Transverse colon (tissue), 4 donors: ENCODE measurements around the gene BAIAP2. TPM values are rescaled to one million over a fixed set of nuclear protein-coding genes. Genes with fewer than 3 reads are reported as not detected.

Source experiments
- DNase-seq: peaks from one replicate; pipeline ENCODE4 v3.0.0-alpha.2; 2019
- H3K27ac ChIP-seq, 4 donors: fragments of 200-600 bp; sonication (generic); 2 replicates each; pipeline ENCODE4 v1.5.1; 2016 to 2018; ENCODE audit warnings: inconsistent platforms in 4 of 4
- H3K27me3 ChIP-seq: fragments of 200-600 bp; sonication (generic); 2 replicates; pipeline ENCODE4 v1.5.1; 2017; ENCODE audit warnings: inconsistent platforms
- H3K36me3 ChIP-seq, 4 donors: fragments of 200-600 bp; sonication (generic); 2 replicates each; pipeline ENCODE4 v1.5.1; 2017 to 2019; ENCODE audit warnings: inconsistent platforms in 4 of 4
- H3K4me1 ChIP-seq, 4 donors: fragments of 200-600 bp; sonication (generic); 2 replicates each; pipeline ENCODE4 v1.5.1; 2017 to 2020; ENCODE audit warnings: inconsistent platforms in 4 of 4
- H3K4me3 ChIP-seq, 4 donors: fragments of 200-600 bp; sonication (generic); 1 replicate in 1 of 4; 2 replicates in 3 of 4; pipeline versions ENCODE4 v1.5.1 to v1.6.1; 2017 to 2019; ENCODE audit warnings: inconsistent platforms in 4 of 4
- H3K9me3 ChIP-seq, 2 donors: fragments of 200-600 bp; sonication (generic); 2 replicates each; pipeline ENCODE4 v1.5.1; 2017 to 2019; ENCODE audit warnings: inconsistent platforms in 2 of 2
- EP300 ChIP-seq: sonication (generic); formaldehyde crosslinking; IDR thresholded peaks from one replicate; pipeline ENCODE4 v1.6.1; 2017; ENCODE audit warnings: antibody characterized with exemption, low read depth
- POLR2A ChIP-seq: fragments of 450-650 bp; IDR thresholded peaks from one replicate; pipeline ENCODE4 v1.6.1; 2016; ENCODE audit warnings: antibody characterized with exemption, mild to moderate bottlenecking, moderate library complexity
- POLR2AphosphoS5 ChIP-seq, 3 donors: sonication (generic); formaldehyde crosslinking; IDR thresholded peaks; one replicate each; pipeline ENCODE4 v1.6.1; 2016; ENCODE audit warnings: antibody characterized with exemption in 3 of 3
- WGBS, 2 donors: methylation state at CpG; one replicate each; pipeline ENCODE4 v1.1.5; 2018; ENCODE audit warnings: low coverage in 1 of 2; 5-methylcytosine and 5-hydroxymethylcytosine counted together
- in situ Hi-C, 4 donors: fragments of 200-750 bp; cut with MboI; loops; one replicate each; pipeline versions ENCODE4 v1.15.0 to v1.15.1; 2017; ENCODE audit warnings: low sequenced_read_pairs in 3 of 4, low pct_ligation_motif_present in 1 of 4, low pct_unique_long_range_greater_than_20kb in 1 of 4
- intact Hi-C: fragments of 100-400 bp; cut with DNase I; formaldehyde crosslinking; loops from one replicate; pipeline ENCODE4 v1.15.1; 2023; ENCODE audit warnings: low total_unique reads
- total RNA-seq, 4 donors: library from RNA; depleted of rRNA; stranded (reverse); fragments of >200 nt; gene quantifications; one replicate each; pipeline ENCODE4 v1.1.0, GENCODE V29; 2016
- TF ChIP-seq, protein P1 (sequence below), 5 experiments: fragments of 200-600 bp in 3 of 5; fragments of 450-650 bp in 2 of 5; sonication (generic) in 3 of 5; IDR thresholded peaks; 1 replicate in 2 of 5; 2 replicates in 3 of 5; pipeline ENCODE4 v1.5.1; 2016 to 2017; ENCODE audit warnings: antibody characterized with exemption in 5 of 5, inconsistent platforms in 3 of 5, mild to moderate bottlenecking in 2 of 5, moderate library complexity in 1 of 5

Gene BAIAP2
- total RNA-seq, 4 donors from 2014 or later: 11.7 to 62.1 (median 39.6) TPM

DNA sequence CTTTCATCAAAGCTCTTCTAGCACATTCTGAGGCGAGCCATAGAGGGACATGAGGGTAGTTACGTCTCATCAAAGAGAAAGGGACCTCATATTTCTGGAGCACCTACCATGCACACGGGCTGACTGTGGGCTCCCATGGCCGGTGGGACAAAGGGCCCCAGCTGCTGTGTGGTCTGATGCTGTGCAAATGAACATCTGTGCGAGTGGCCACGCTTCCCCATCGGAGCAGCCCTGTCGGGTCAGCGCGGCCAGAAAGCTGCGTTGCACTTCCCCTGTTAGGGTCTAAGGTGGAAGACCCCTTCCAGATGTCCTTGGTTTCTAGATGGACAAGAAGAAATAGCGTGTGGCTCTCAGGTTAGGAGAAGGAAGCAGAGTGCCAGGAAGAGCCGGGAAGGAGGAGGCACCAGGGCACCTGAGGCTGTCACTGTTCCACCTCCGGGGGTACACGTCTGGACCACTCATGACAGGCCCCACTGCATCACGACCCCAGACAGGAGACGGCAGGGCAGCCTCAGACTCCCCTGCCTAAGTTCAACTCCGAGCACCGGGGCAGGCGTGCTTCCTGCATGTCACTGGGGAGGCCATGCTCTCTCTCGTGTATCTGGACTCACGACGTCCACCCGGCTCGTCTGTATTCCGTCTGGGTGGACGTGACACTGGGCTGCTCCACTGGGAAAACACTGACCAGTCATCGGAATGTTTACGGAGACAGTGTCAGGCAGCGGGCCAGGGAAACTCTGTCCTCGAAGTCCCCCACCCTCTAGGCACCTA lies 8.5 kb upstream of the BAIAP2 start:
- H3K36me3 ChIP-seq: no peaks in the 10 kb centered on the region
- 74 to 92% methylated on average over 2 to 31 of the region's 31 CpGs for WGBS, 2 donors
- TF ChIP-seq POLR2AphosphoS5 (IDR thresholded peaks at IDR 0.05): no peak
- no peak for TF ChIP-seq EP300
- no peak for TF ChIP-seq POLR2A
- TF ChIP-seq, protein P1, sequence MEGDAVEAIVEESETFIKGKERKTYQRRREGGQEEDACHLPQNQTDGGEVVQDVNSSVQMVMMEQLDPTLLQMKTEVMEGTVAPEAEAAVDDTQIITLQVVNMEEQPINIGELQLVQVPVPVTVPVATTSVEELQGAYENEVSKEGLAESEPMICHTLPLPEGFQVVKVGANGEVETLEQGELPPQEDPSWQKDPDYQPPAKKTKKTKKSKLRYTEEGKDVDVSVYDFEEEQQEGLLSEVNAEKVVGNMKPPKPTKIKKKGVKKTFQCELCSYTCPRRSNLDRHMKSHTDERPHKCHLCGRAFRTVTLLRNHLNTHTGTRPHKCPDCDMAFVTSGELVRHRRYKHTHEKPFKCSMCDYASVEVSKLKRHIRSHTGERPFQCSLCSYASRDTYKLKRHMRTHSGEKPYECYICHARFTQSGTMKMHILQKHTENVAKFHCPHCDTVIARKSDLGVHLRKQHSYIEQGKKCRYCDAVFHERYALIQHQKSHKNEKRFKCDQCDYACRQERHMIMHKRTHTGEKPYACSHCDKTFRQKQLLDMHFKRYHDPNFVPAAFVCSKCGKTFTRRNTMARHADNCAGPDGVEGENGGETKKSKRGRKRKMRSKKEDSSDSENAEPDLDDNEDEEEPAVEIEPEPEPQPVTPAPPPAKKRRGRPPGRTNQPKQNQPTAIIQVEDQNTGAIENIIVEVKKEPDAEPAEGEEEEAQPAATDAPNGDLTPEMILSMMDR (IDR thresholded peaks at IDR 0.05): no peak
- DNase-seq: no peak
- peaks cover 33% of the 10 kb centered on the region for H3K27me3 ChIP-seq
- intact Hi-C loops: no loop called here
- peak overlapping the region in 3 of 4 donors; percentile 12 to 65 (median 43) for H3K27ac ChIP-seq
- H3K4me3 ChIP-seq: no peak overlapping the region
- peaks cover 15 to 39% (median 23%) of the 10 kb centered on the region in 4 donors for H3K4me1 ChIP-seq
- no peaks in the 10 kb centered on the region for H3K9me3 ChIP-seq
- in situ Hi-C loops: loop anchor here in 2 of 4 donors (10.0 kb wide), 1 partner anchor 68 kb away; no protein-coding TSS in a partner anchor

DNA sequence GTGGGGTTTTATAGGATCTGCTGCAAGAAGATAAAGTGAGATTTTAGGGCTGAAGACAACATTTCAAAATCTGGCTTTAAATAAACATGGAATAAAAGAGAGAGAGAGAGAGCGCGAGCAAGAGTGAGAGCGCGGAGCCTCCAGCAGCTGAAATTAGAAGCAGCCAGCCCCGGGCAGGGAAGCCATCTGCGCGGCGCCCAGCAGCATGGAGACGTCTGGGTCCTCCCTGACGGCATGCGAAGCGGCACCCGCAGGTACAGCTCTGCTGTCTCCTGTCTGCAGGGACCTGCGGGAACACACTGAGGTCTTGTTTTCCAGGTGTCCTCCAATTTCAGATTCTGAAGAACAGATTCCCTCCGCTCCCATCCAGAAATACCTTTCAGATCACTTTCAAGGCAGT lies 7.9 kb upstream of the BAIAP2 start:
- WGBS, 2 donors: 45 to 72% methylated on average over 5 to 15 of the region's 15 CpGs
- H3K4me3 ChIP-seq: no peak overlapping the region
- peak overlapping the region in 1 of 4 donors; percentile 65 for H3K27ac ChIP-seq

DNA sequence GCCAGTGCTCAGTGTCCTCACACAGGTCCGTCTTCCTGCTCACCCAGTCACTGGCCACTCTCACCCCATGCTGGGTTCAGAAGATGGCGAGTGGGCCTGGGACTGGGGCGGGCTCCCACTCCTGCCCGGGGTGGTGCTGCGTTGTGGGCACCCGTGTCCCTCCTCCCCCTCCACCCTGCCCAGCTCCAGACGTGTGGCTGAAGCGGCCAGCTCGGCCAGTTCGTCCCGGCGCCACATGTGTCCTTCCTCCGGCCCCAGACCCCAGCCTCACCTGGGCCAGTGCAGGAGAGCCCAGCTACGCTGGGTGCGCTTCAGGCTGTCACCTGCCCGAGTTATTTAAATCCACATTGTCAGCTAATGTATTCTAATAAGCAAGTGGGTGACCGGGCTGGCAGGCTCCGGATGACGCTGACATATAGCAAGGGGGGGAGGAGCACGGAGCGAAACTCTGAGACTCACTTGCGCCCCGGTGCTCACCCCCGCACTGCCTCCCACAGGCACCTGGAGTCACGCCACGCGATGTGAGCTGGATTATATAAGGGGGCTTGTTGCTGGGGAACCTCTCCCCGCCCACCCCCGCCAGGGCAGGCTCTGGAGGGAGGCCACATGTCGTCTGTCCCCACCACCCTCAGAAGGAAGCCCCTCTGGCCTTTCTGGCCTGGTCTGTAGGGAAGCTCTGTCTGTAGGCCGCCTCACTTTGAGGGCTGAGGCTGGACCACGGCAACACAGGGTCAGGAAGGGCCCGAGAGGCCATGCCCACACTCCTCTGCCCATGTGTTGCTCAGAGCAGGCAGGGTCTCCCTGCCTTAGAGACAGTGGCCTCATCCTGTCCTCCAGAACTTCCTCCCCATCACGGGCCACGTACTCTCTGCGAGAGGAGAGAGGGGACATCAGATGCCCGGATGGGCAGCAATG lies 7.1 kb upstream of the BAIAP2 start:
- Histone ChIP-seq H3K27me3 (peaks cover 33% of the 10 kb centered on the region), H3K9me3 (no peaks in the 10 kb centered on the region), H3K4me3 (no peak overlapping the region), H3K27ac (peak overlapping the region in 1 of 4 donors; percentile 65), H3K36me3 (no peaks in the 10 kb centered on the region), H3K4me1 (peaks cover 11 to 42% (median 25%) of the 10 kb centered on the region in 4 donors)
- TF ChIP-seq, protein P1 (IDR thresholded peaks at IDR 0.05): no peak
- TF ChIP-seq POLR2AphosphoS5 (IDR thresholded peaks at IDR 0.05) (no peak), EP300 (no peak), POLR2A (no peak)
- intact Hi-C loops: no loop called here
- WGBS, 2 donors: 48% methylated on average over 33 of the region's 37 CpGs; no CpG with 5 or more reads in 1 of the 2 donors
- DNase-seq: no peak
- in situ Hi-C loops: loop anchor here in 2 of 4 donors (10.0 kb wide), 1 partner anchor 67 kb away; no protein-coding TSS in a partner anchor

More for the DNA sequence above, 7.9 kb upstream of the BAIAP2 start:
- TF ChIP-seq, protein P1 (IDR thresholded peaks at IDR 0.05): no peak
- TF ChIP-seq POLR2AphosphoS5 (IDR thresholded peaks at IDR 0.05): no peak
- no peak for TF ChIP-seq POLR2A
- TF ChIP-seq EP300: no peak
- Histone ChIP-seq H3K27me3 (peaks cover 33% of the 10 kb centered on the region), H3K4me1 (peaks cover 11 to 40% (median 25%) of the 10 kb centered on the region in 4 donors), H3K36me3 (no peaks in the 10 kb centered on the region), H3K9me3 (no peaks in the 10 kb centered on the region)
- in situ Hi-C loops (loop anchor here in 2 of 4 donors (10.0 kb wide), 1 partner anchor 68 kb away; no protein-coding TSS in a partner anchor), intact Hi-C loops (no loop called here)
- no peak for DNase-seq

DNA sequence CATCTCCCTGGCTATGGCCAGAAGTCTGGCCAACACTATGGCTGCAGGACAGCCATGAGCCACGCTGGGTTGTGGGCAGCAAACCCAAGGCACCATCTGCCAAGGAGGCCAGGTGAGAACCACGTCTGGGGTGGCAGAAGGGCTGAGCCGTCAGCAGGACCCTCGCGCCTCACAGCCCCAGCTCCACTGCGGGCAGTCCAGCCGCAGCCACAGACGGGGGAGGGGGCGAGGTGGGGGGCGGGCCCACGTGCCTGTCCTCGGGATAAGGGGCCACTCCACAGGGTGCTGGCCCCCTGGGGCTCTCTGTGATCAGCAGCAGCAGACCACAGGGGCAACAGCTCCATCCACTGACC lies 6.5 kb upstream of the BAIAP2 start:
- no peak overlapping the region for H3K27ac ChIP-seq
- intact Hi-C loops (no loop called here), in situ Hi-C loops (loop anchor here in 2 of 4 donors (10.0 kb wide), 1 partner anchor 66 kb away; no protein-coding TSS in a partner anchor)
- WGBS, 2 donors: 13% methylated on average over 5 of the region's 12 CpGs; no CpG with 5 or more reads in 1 of the 2 donors
- H3K27me3 ChIP-seq: peaks cover 33% of the 10 kb centered on the region
- TF ChIP-seq EP300: no peak
- TF ChIP-seq POLR2A: no peak
- TF ChIP-seq, protein P1 (IDR thresholded peaks at IDR 0.05): no peak
- TF ChIP-seq POLR2AphosphoS5 (IDR thresholded peaks at IDR 0.05): no peak
- no peaks in the 10 kb centered on the region for H3K36me3 ChIP-seq
- no peaks in the 10 kb centered on the region for H3K9me3 ChIP-seq
- no peak overlapping the region for H3K4me3 ChIP-seq
- no peak for DNase-seq
- H3K4me1 ChIP-seq: peaks cover 11 to 44% (median 25%) of the 10 kb centered on the region in 4 donors
